GM19240 (cell line): ENCODE results near the gene GYS1.
"Not testable (repeated sequence)": the region's sequence is repeated elsewhere in the genome, so short reads cannot be mapped to it uniquely, and the experiment has no call there.

ENCODE experiments used
- DNase-seq: peaks from one replicate; pipeline ENCODE4 v3.0.0; 2011; ENCODE audit warnings: low spot score; ENCODE audit not compliant: insufficient read length

GYS1 gene

GRCh38 chr19:48993175-48994034 is at the start of gene GYS1, which contains the start of gene RUVBL2:
Gene GYS1 (minus strand): TSS chr19:48993309. CDS start chr19:48993112, 197 bp downstream.
Gene RUVBL2 (plus strand): TSS chr19:48993887. CDS start chr19:48993912, 25 bp downstream.
- peak; percentile 98 for DNase-seq

- not testable (repeated sequence) for DNase-seq
These were observed 49.6 kb upstream of the GYS1 start for GRCh38 chr19:49042666-49043065.

- DNase-seq = no peak
These were observed 49.1 kb upstream of the GYS1 start for GRCh38 chr19:49042177-49042576.

- not testable (repeated sequence) for DNase-seq
These were observed 46.6 kb upstream of the GYS1 start for GRCh38 chr19:49039736-49040135.

- not testable (repeated sequence) for DNase-seq
These were observed 45.6 kb upstream of the GYS1 start for GRCh38 chr19:49038557-49039276.

- DNase-seq = not testable (repeated sequence)
These were observed 45.0 kb upstream of the GYS1 start for GRCh38 chr19:49038111-49038510.

- not testable (repeated sequence) for DNase-seq
These were observed 43.7 kb upstream of the GYS1 start, which contains the start of gene CGB1 for GRCh38 chr19:49036815-49037214. Gene CGB1 (minus strand): TSS chr19:49036895. CDS start chr19:49036711, 184 bp downstream.

- not testable (repeated sequence) for DNase-seq
These were observed 38.7 kb upstream of the GYS1 start, which contains the start of gene CGB2 for GRCh38 chr19:49031642-49032301. Gene CGB2 (plus strand): TSS chr19:49031890. CDS start chr19:49032096, 206 bp downstream.

GRCh38 chr19:49030323-49030722 is 37.2 kb upstream of the GYS1 start:
- not testable (repeated sequence) for DNase-seq

- not testable (repeated sequence) for DNase-seq
These were observed 36.6 kb upstream of the GYS1 start for GRCh38 chr19:49029749-49030148.

GRCh38 chr19:49028686-49029085 is 35.6 kb upstream of the GYS1 start:
- not testable (repeated sequence) for DNase-seq

GRCh38 chr19:49025599-49025998 is 32.5 kb upstream of the GYS1 start:
- DNase-seq = not testable (repeated sequence)

- DNase-seq = not testable (repeated sequence)
These were observed 32.0 kb upstream of the GYS1 start for GRCh38 chr19:49025088-49025487.

- not testable (repeated sequence) for DNase-seq
These were observed 31.1 kb upstream of the GYS1 start, which contains the start of gene CGB3 for GRCh38 chr19:49024233-49024632. Gene CGB3 (minus strand): TSS chr19:49024333. CDS start chr19:49023971, 362 bp downstream.

GRCh38 chr19:49022116-49022515 is 29.0 kb upstream of the GYS1 start:
- no peak for DNase-seq

GRCh38 chr19:49020931-49021895 is 28.1 kb upstream of the GYS1 start:
- DNase-seq = no peak

GRCh38 chr19:49020342-49020741 is 27.2 kb upstream of the GYS1 start:
- no peak for DNase-seq

- peak; percentile 38 for DNase-seq
These were observed 26.3 kb upstream of the GYS1 start for GRCh38 chr19:49019242-49019932.
